ENCODE results near the gene CTDSPL.
A peak's percentile ranks its signal among the peaks of the same experiment; 100 is the strongest.

Gene CTDSPL

GRCh38 chr3:37988931-37989525 is 127.3 kb downstream of the CTDSPL start:
- no peak for DNase-seq (ENCODE audit: low spot score)

GRCh38 chr3:37989821-37990480 is 128.3 kb downstream of the CTDSPL start:
- no peak for DNase-seq (ENCODE audit: low spot score)

GRCh38 chr3:37990527-37990926 is 128.8 kb downstream of the CTDSPL start, which contains the start of gene VILL:
Gene VILL, plus strand, starts transcription at chr3:37990786. Its CDS starts 2,887 bp downstream, at chr3:37993673.
- DNase-seq (ENCODE audit: low spot score): no peak

- no peak for DNase-seq (ENCODE audit: low spot score)
Measured at GRCh38 chr3:37991109-37991508, 129.4 kb downstream of the CTDSPL start.

GRCh38 chr3:37991823-37992222 is 130.1 kb downstream of the CTDSPL start:
- DNase-seq (ENCODE audit: low spot score): no peak

GRCh38 chr3:37992271-37993066 is 130.8 kb downstream of the CTDSPL start:
- no peak for DNase-seq (ENCODE audit: low spot score)

- DNase-seq (ENCODE audit: low spot score): no peak
Measured at GRCh38 chr3:37993067-37993455, 131.4 kb downstream of the CTDSPL start.

GRCh38 chr3:37993460-37993819 is 131.8 kb downstream of the CTDSPL start:
- DNase-seq (ENCODE audit: low spot score): no peak

GRCh38 chr3:37993820-37994638 is 132.3 kb downstream of the CTDSPL start:
- DNase-seq (ENCODE audit: low spot score): peak; percentile 74

- peak; percentile 30 for DNase-seq (ENCODE audit: low spot score)
Measured at GRCh38 chr3:37994639-37994972, 132.9 kb downstream of the CTDSPL start.

- no peak for DNase-seq (ENCODE audit: low spot score)
Measured at GRCh38 chr3:37995652-37996641, 134.3 kb downstream of the CTDSPL start.

GRCh38 chr3:37996785-37997301 is 135.2 kb downstream of the CTDSPL start:
- peak; percentile 90 for DNase-seq (ENCODE audit: low spot score)

GRCh38 chr3:37997342-37997741 is 135.7 kb downstream of the CTDSPL start:
- DNase-seq (ENCODE audit: low spot score): no peak

- no peak for DNase-seq (ENCODE audit: low spot score)
Measured at GRCh38 chr3:37997791-37998370, 136.2 kb downstream of the CTDSPL start.

- no peak for DNase-seq (ENCODE audit: low spot score)
Measured at GRCh38 chr3:37999836-38000235, 138.2 kb downstream of the CTDSPL start.

- no peak for DNase-seq (ENCODE audit: low spot score)
Measured at GRCh38 chr3:38000242-38000916, 138.7 kb downstream of the CTDSPL start.

- DNase-seq (ENCODE audit: low spot score): no peak
Measured at GRCh38 chr3:38000965-38001455, 139.3 kb downstream of the CTDSPL start.

GRCh38 chr3:38001456-38002081 is 139.9 kb downstream of the CTDSPL start:
- DNase-seq (ENCODE audit: low spot score): no peak

GRCh38 chr3:38002291-38002876 is 140.7 kb downstream of the CTDSPL start:
- DNase-seq (ENCODE audit: low spot score): no peak
